Fibroblast of the conjunctiva (primary cell): Measurements from ENCODE around the gene CTAGE6.
"Not testable (repeated sequence)": the region's sequence is repeated elsewhere in the genome, so short reads cannot be mapped to it uniquely, and the experiment has no call there.

Source experiments
- DNase-seq: peaks from one replicate; pipeline ENCODE4 v3.0.0-alpha.2; 2010; ENCODE audit warnings: low read depth

The CTAGE6 gene

DNA sequence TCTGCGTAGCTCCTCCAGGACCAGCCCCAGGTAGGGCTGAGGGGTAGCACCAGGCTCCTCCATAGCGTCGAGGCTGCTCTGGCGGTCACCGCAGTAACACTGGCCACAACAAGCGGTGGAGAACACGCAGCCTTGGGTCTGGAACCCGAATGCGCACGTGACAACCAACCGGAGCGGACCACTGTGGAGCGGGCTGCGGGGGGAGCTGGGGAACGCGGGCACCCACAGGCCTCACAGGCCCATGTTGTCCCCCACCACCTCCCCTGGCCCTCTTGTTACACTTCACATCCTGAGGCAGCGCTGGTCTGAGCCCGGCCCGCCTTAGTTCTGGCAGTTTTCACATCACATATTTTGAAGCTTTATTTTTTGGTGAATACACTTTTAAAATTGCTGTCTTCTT lies at the start of gene CTAGE6:
CTAGE6 (minus strand) TSS at position 101 of the 400 bp plus-strand sequence; CDS start at position 63, 38 bp downstream.
- not testable (repeated sequence) for DNase-seq

DNA sequence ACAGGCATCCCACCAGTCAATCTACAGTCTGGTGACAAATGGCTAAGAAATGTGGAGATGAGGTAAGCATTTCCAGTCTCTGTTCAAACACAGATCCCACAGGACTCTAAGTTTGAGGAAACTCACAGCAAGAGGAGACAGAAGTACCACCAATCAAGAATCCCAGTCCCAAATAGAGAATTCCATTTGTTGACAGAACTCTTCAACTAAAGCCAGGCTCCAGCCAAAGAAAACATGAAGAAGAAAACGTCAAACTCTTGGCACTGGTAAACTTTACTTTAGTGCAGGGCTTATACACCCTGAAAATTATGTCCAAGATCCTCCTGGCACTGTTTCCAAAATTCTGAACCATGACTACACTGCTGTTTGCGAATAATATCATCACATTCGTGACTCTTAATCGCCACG lies 49.2 kb upstream of the CTAGE6 start:
- not testable (repeated sequence) for DNase-seq

GRCh38 chr7:143797896-143798290 lies 40.4 kb upstream of the CTAGE6 start:
- not testable (repeated sequence) for DNase-seq

GRCh38 chr7:143797119-143797895 lies 39.8 kb upstream of the CTAGE6 start:
- not testable (repeated sequence) for DNase-seq

GRCh38 chr7:143795653-143796052 lies 38.2 kb upstream of the CTAGE6 start:
- not testable (repeated sequence) for DNase-seq

DNA sequence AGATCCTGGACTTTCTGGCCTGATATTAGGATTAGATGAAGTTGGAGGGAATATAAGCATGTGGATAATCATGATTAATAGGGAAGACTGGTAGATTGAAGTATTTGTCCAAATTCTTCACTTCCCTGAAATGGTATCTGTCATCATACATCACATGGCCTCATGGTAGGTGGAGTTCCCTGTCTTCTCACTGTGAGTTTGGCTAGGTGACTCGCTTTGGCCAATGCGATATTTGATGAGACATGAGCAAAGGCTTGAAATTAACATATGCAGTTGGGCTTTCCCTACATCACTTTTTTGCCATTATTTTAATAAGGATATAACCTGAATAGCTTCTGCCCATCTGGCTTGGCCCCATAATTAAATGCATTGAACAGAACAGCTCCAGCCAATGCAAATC lies 35.1 kb upstream of the CTAGE6 start:
- not testable (repeated sequence) for DNase-seq

GRCh38 chr7:143785415-143786182 lies 28.1 kb upstream of the CTAGE6 start:
- DNase-seq, result not testable (repeated sequence)

- DNase-seq, result not testable (repeated sequence)
Measured at GRCh38 chr7:143779591-143779990, 22.1 kb upstream of the CTAGE6 start.

DNA sequence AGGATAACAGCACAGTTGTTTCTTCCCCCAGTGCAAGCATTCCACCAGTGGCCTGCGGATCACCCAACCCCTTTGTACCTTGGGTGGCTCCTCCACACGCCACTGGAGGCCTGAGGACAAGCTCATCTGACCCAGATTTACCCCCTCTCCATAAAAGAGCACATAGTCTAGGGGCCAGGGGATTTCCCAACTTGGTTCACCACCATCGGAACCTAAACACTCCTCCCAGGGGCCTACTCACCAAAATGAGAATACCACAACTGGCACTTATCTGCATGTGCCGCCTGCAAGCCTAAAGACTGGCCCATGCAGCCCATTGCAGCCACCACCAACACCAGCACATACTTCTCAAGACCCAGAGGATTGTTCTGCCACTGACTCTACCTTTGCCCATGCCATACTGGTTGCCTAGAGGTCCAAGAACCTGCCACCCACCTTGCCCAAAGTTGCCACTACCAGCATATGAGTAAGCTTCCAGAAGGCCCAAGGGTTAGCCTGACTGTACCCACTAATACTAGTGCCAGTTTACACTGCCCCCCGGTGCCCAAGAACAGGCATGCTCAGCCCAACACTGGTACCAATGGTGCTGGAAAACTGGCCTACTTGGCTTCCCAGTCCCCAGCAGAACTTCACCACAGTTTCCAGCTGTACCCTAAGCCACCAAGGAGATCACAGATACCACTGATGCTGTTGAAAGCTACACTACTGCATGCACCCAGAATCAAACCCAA lies 15.4 kb upstream of the CTAGE6 start:
- not testable (repeated sequence) for DNase-seq

DNA sequence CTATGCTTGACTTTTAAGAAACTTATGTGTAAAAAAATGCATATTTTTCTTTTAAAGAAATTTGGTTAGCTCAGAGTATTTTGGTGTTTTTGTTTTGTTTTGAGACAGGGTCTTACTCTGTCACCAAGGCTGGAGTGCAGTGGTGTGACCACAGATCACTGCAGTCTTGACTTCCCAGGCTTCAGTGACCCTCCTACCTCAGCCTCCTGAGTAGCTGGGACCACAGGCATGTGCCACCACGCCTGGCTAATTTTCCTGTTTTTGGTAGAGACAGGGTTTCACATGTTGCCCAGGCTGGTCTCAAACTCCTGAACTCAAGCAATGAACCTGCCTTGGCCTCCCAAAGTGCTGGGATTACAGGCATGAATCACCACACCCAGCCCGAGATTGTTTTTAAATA lies 10.0 kb upstream of the CTAGE6 start:
- not testable (repeated sequence) for DNase-seq

GRCh38 chr7:143765678-143766077 lies 8.2 kb upstream of the CTAGE6 start:
- DNase-seq, result not testable (repeated sequence)

DNA sequence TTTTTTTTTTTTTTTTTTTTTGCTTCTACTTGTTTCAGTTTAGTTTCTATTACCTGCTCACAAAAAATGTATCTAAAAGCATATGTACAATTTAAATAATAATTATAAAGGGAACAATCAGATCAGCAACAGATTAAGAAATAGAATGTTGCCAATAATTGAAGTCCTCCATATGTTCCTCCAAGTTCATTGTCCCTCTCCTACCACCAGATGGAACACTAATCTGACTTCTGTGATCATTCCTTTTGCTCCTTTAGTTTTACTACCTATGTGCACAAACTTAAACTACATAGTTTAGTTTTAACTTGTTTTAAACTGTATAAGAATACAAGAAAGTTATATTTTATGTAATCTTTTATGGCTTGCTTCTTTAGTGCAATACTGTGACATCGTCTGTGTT lies 5.6 kb upstream of the CTAGE6 start:
- DNase-seq, result not testable (repeated sequence)

DNA sequence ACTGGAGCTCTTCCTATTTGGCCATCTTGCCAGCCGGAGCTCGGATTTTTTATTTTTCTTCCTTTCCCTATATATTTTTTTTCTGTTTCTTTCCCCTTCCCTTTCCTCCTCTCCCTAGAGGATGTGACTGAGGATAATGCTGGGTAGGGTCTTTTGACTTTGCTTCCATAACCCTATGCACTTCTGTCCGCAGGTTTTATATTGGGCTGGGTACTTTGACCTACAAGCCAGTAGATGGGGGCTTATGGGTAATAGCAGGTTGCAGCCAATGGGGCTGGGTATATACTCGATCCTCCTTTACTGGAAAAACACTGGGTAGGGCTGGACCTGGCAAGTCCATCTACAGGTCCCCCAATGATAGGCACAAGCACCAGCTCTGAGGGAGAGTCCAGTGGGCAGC lies 12.2 kb downstream of the CTAGE6 start:
- not testable (repeated sequence) for DNase-seq

- DNase-seq, result peak; percentile 49
Measured at GRCh38 chr7:143737037-143737819, 20.3 kb downstream of the CTAGE6 start.

- no peak for DNase-seq
Measured at GRCh38 chr7:143735962-143736361, 21.5 kb downstream of the CTAGE6 start.

GRCh38 chr7:143733876-143734275 lies 23.6 kb downstream of the CTAGE6 start:
- no peak for DNase-seq

DNA sequence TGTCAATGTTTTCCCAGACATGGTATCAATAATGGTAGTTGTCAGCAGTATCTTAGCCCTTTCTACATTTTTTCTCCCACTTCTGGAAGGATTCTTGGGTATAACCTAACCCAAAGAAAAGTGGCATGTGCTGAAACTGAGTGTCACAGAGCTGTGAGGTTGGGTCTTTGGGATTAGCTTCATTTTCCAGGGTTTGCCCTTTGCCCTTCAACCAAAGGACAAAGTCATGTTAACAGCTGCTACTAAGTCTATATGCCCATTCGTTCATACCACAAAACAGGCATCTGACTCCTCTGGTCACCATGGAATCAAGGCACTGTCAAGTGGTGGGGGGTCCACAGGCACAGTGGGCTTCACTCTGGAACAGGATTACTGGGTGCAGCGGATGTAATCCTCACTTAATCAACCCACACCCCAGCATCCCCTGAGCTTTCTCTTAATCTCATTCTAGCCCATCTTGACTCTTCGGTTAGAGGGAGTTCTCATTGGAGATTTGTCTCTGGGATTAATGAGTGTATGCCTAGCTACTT lies 29.1 kb downstream of the CTAGE6 start:
- no peak for DNase-seq

DNA sequence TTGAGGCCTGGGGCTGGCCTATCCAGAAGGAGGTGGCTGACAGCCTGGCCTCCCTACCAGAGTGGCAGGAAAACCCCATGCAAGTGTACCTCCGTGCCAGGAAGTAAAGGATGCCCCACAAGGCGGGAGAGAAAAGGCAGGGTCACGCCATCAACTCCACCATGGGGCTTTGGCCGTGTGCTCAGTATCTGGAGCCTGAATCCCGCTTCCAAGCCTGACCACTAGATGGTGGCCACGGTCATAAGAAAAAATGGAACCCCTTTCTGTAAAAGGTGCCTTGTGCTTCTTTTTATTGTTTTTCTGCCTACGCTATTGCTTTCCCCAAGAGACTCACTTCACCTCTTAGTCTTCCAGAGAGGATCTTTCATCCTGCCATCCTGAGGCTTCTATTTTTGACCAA lies 29.9 kb downstream of the CTAGE6 start:
- not testable (repeated sequence) for DNase-seq

- not testable (repeated sequence) for DNase-seq
Measured at GRCh38 chr7:143726143-143726542, 31.4 kb downstream of the CTAGE6 start.

DNA sequence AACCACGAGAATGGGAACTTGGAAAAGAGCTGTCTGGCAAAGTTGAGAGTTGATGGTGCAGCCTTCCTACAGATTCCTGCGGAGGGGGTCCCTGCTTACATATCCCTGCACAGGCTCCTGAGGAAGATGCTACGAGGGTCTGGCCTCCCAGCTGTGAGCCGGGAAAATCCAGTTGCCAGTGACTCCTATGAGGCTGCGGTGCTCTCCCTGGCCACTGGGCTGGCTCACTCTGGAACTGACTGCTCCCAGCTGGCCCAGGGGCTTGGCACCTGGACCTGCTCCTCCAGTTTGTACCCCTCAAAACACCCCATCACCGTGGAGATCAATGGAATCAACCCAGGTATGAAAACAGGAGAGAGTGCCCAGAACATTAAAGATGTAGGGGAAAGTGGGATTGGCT lies 37.2 kb downstream of the CTAGE6 start:
- not testable (repeated sequence) for DNase-seq

- DNase-seq, result not testable (repeated sequence)
Measured at GRCh38 chr7:143715543-143716193, 41.8 kb downstream of the CTAGE6 start.
